Activated naive CD4-positive, alpha-beta T cell treated with anti-CD3 and anti-CD28 coated beads, Interleukin-2, amount 50 U/mL, for 24 hours (primary cell): ENCODE data around the gene ZNF580.

Source experiments
- H3K27ac Mint-ChIP-seq: one replicate; pipeline ENCODE4 v1.8.0; 2021; ENCODE audit warnings: mild to moderate bottlenecking, mixed read lengths
- H3K27me3 Mint-ChIP-seq: one replicate; pipeline ENCODE4 v1.8.0; 2021; ENCODE audit warnings: mixed read lengths
- H3K36me3 Mint-ChIP-seq: one replicate; pipeline ENCODE4 v1.8.0; 2021; ENCODE audit warnings: mixed read lengths
- H3K4me1 Mint-ChIP-seq: one replicate; pipeline ENCODE4 v1.8.0; 2021; ENCODE audit warnings: mixed read lengths
- H3K4me3 Mint-ChIP-seq: one replicate; pipeline ENCODE4 v1.8.0; 2021; ENCODE audit warnings: mild to moderate bottlenecking, mixed read lengths
- H3K9me3 Mint-ChIP-seq: one replicate; pipeline ENCODE4 v1.8.0; 2021; ENCODE audit warnings: mixed read lengths

ZNF580 gene

GRCh38 chr19:55679343-55680257, 38.8 kb downstream of the ZNF580 start:
- no peak overlapping the region for H3K27ac Mint-ChIP-seq
- peaks cover 62% of the 10 kb centered on the region for H3K4me1 Mint-ChIP-seq
- H3K36me3 Mint-ChIP-seq = peaks cover 6% of the 10 kb centered on the region
- H3K4me3 Mint-ChIP-seq = no peak overlapping the region
- no peaks in the 10 kb centered on the region for H3K27me3 Mint-ChIP-seq
- H3K9me3 Mint-ChIP-seq = no peaks in the 10 kb centered on the region

GRCh38 chr19:55680339-55681130, 39.7 kb downstream of the ZNF580 start:
- no peak overlapping the region for H3K4me3 Mint-ChIP-seq
- peaks cover 3% of the 10 kb centered on the region for H3K36me3 Mint-ChIP-seq
- H3K27ac Mint-ChIP-seq = no peak overlapping the region
- H3K4me1 Mint-ChIP-seq = peaks cover 62% of the 10 kb centered on the region
- no peaks in the 10 kb centered on the region for H3K27me3 Mint-ChIP-seq
- H3K9me3 Mint-ChIP-seq = no peaks in the 10 kb centered on the region

- Mint-ChIP-seq H3K36me3 (peaks cover 3% of the 10 kb centered on the region), H3K4me1 (peaks cover 53% of the 10 kb centered on the region), H3K4me3 (no peak overlapping the region), H3K27ac (no peak overlapping the region), H3K27me3 (no peaks in the 10 kb centered on the region), H3K9me3 (no peaks in the 10 kb centered on the region)
Measured at GRCh38 chr19:55681131-55682092, 40.6 kb downstream of the ZNF580 start.

- peaks cover 31% of the 10 kb centered on the region for H3K4me1 Mint-ChIP-seq
- peaks cover 3% of the 10 kb centered on the region for H3K36me3 Mint-ChIP-seq
Measured at GRCh38 chr19:55683449-55684261, 42.9 kb downstream of the ZNF580 start.

GRCh38 chr19:55684946-55685681, 44.3 kb downstream of the ZNF580 start:
- Mint-ChIP-seq H3K4me3 (no peak overlapping the region), H3K36me3 (no peaks in the 10 kb centered on the region), H3K27ac (no peak overlapping the region), H3K9me3 (no peaks in the 10 kb centered on the region), H3K27me3 (no peaks in the 10 kb centered on the region), H3K4me1 (peaks cover 18% of the 10 kb centered on the region)

More at GRCh38 chr19:55683449-55684261, 42.9 kb downstream of the ZNF580 start:
- no peaks in the 10 kb centered on the region for H3K27me3 Mint-ChIP-seq
- no peak overlapping the region for H3K27ac Mint-ChIP-seq
- H3K4me3 Mint-ChIP-seq = no peak overlapping the region
- no peaks in the 10 kb centered on the region for H3K9me3 Mint-ChIP-seq

- no peak overlapping the region for H3K27ac Mint-ChIP-seq
- peaks cover 11% of the 10 kb centered on the region for H3K4me1 Mint-ChIP-seq
- H3K4me3 Mint-ChIP-seq = no peak overlapping the region
- H3K27me3 Mint-ChIP-seq = no peaks in the 10 kb centered on the region
- H3K36me3 Mint-ChIP-seq = no peaks in the 10 kb centered on the region
- no peaks in the 10 kb centered on the region for H3K9me3 Mint-ChIP-seq
Measured at GRCh38 chr19:55685776-55686175, 45.0 kb downstream of the ZNF580 start.

- Mint-ChIP-seq H3K4me1 (peaks cover 11% of the 10 kb centered on the region), H3K27me3 (no peaks in the 10 kb centered on the region), H3K9me3 (no peaks in the 10 kb centered on the region), H3K27ac (no peak overlapping the region), H3K4me3 (no peak overlapping the region), H3K36me3 (no peaks in the 10 kb centered on the region)
Measured at GRCh38 chr19:55686311-55687050, 45.7 kb downstream of the ZNF580 start.

- Mint-ChIP-seq H3K36me3 (no peaks in the 10 kb centered on the region), H3K27me3 (no peaks in the 10 kb centered on the region), H3K9me3 (no peaks in the 10 kb centered on the region), H3K27ac (no peak overlapping the region), H3K4me1 (peaks cover 11% of the 10 kb centered on the region), H3K4me3 (no peak overlapping the region)
Measured at GRCh38 chr19:55687281-55688201, 46.7 kb downstream of the ZNF580 start.

GRCh38 chr19:55688422-55689218, 47.8 kb downstream of the ZNF580 start:
- H3K36me3 Mint-ChIP-seq = no peaks in the 10 kb centered on the region
- no peak overlapping the region for H3K4me3 Mint-ChIP-seq
- peak overlapping the region; percentile 30 for H3K27ac Mint-ChIP-seq
- H3K27me3 Mint-ChIP-seq = no peaks in the 10 kb centered on the region
- peaks cover 8% of the 10 kb centered on the region for H3K4me1 Mint-ChIP-seq
- H3K9me3 Mint-ChIP-seq = no peaks in the 10 kb centered on the region

- Mint-ChIP-seq H3K4me3 (no peak overlapping the region), H3K4me1 (peaks cover 3% of the 10 kb centered on the region), H3K27ac (no peak overlapping the region), H3K9me3 (no peaks in the 10 kb centered on the region), H3K36me3 (no peaks in the 10 kb centered on the region), H3K27me3 (no peaks in the 10 kb centered on the region)
Measured at GRCh38 chr19:55689411-55690108, 48.8 kb downstream of the ZNF580 start.

GRCh38 chr19:55690109-55690768, 49.4 kb downstream of the ZNF580 start:
- no peaks in the 10 kb centered on the region for H3K9me3 Mint-ChIP-seq
- no peaks in the 10 kb centered on the region for H3K27me3 Mint-ChIP-seq
- H3K4me1 Mint-ChIP-seq = no peaks in the 10 kb centered on the region
- no peak overlapping the region for H3K4me3 Mint-ChIP-seq
- H3K27ac Mint-ChIP-seq = no peak overlapping the region
- no peaks in the 10 kb centered on the region for H3K36me3 Mint-ChIP-seq
